ENCODE measurements around the gene RER1.

RER1 gene

GRCh38 chr1:2398871-2399270 lies 7.2 kb downstream of the RER1 start:
- TF ChIP-seq GATA3 (IDR thresholded peaks at IDR 0.05; ENCODE audit: low read depth, low read length) (no peak), GATA2 (IDR thresholded peaks at IDR 0.05; ENCODE audit: low read depth, low read length) (no peak)

GRCh38 chr1:2399890-2400575 lies 8.4 kb downstream of the RER1 start:
- TF ChIP-seq GATA3 (IDR thresholded peaks at IDR 0.05; ENCODE audit: low read depth, low read length) (no peak), GATA2 (IDR thresholded peaks at IDR 0.05; ENCODE audit: low read depth, low read length) (no peak)

- TF ChIP-seq GATA3 (IDR thresholded peaks at IDR 0.05; ENCODE audit: low read depth, low read length), result no peak
Measured at GRCh38 chr1:2400576-2400909, 8.9 kb downstream of the RER1 start.

- TF ChIP-seq GATA3 (IDR thresholded peaks at IDR 0.05; ENCODE audit: low read depth, low read length), result no peak
- TF ChIP-seq GATA2 (IDR thresholded peaks at IDR 0.05; ENCODE audit: low read depth, low read length), result no peak
Measured at GRCh38 chr1:2400950-2401649, 9.5 kb downstream of the RER1 start.

- TF ChIP-seq GATA3 (IDR thresholded peaks at IDR 0.05; ENCODE audit: low read depth, low read length) (no peak), GATA2 (IDR thresholded peaks at IDR 0.05; ENCODE audit: low read depth, low read length) (no peak)
Measured at GRCh38 chr1:2402420-2402819, 10.8 kb downstream of the RER1 start.

GRCh38 chr1:2403273-2403672 lies 11.6 kb downstream of the RER1 start:
- no peak for TF ChIP-seq GATA2 (IDR thresholded peaks at IDR 0.05; ENCODE audit: low read depth, low read length)
- TF ChIP-seq GATA3 (IDR thresholded peaks at IDR 0.05; ENCODE audit: low read depth, low read length), result no peak

- TF ChIP-seq GATA3 (IDR thresholded peaks at IDR 0.05; ENCODE audit: low read depth, low read length), result no peak
- no peak for TF ChIP-seq GATA2 (IDR thresholded peaks at IDR 0.05; ENCODE audit: low read depth, low read length)
Measured at GRCh38 chr1:2404142-2404889, 12.7 kb downstream of the RER1 start.

GRCh38 chr1:2404890-2405511 lies 13.4 kb downstream of the RER1 start:
- TF ChIP-seq GATA2 (IDR thresholded peaks at IDR 0.05; ENCODE audit: low read depth, low read length) (no peak), GATA3 (IDR thresholded peaks at IDR 0.05; ENCODE audit: low read depth, low read length) (no peak)

- TF ChIP-seq GATA2 (IDR thresholded peaks at IDR 0.05; ENCODE audit: low read depth, low read length) (no peak), GATA3 (IDR thresholded peaks at IDR 0.05; ENCODE audit: low read depth, low read length) (no peak)
Measured at GRCh38 chr1:2405588-2406295, 14.1 kb downstream of the RER1 start.

GRCh38 chr1:2406451-2407041 lies 14.9 kb downstream of the RER1 start:
- no peak for TF ChIP-seq GATA3 (IDR thresholded peaks at IDR 0.05; ENCODE audit: low read depth, low read length)
- no peak for TF ChIP-seq GATA2 (IDR thresholded peaks at IDR 0.05; ENCODE audit: low read depth, low read length)

GRCh38 chr1:2407166-2407990 lies 15.7 kb downstream of the RER1 start:
- TF ChIP-seq GATA3 (IDR thresholded peaks at IDR 0.05; ENCODE audit: low read depth, low read length) (no peak), GATA2 (IDR thresholded peaks at IDR 0.05; ENCODE audit: low read depth, low read length) (no peak)

- TF ChIP-seq GATA3 (IDR thresholded peaks at IDR 0.05; ENCODE audit: low read depth, low read length), result no peak
- TF ChIP-seq GATA2 (IDR thresholded peaks at IDR 0.05; ENCODE audit: low read depth, low read length), result no peak
Measured at GRCh38 chr1:2407991-2408275, 16.3 kb downstream of the RER1 start.

GRCh38 chr1:2408456-2408855 lies 16.8 kb downstream of the RER1 start:
- TF ChIP-seq GATA2 (IDR thresholded peaks at IDR 0.05; ENCODE audit: low read depth, low read length), result no peak
- no peak for TF ChIP-seq GATA3 (IDR thresholded peaks at IDR 0.05; ENCODE audit: low read depth, low read length)

Measured in SH-SY5Y (cell line).